Subcutaneous abdominal adipose tissue (tissue), 5 donors: ENCODE results near the gene ZNF33B.
"Not testable (repeated sequence)": the region's sequence is repeated elsewhere in the genome, so short reads cannot be mapped to it uniquely, and the experiment has no call there.

Experiments used
- H3K27ac ChIP-seq: one replicate; pipeline ENCODE4 v1.7.0; 2013; ENCODE audit warnings: low read depth, mild to moderate bottlenecking, inconsistent platforms, low read length, moderate library complexity
- H3K27me3 ChIP-seq, 5 donors: one replicate each; pipeline ENCODE4 v1.7.0; 2013; ENCODE audit warnings: low read length in 5 of 5, inconsistent platforms in 1 of 5; ENCODE audit not compliant: control insufficient read depth in 5 of 5, insufficient read depth in 4 of 5
- H3K36me3 ChIP-seq, 5 donors: one replicate each; pipeline ENCODE4 v1.7.0; 2013; ENCODE audit warnings: low read length in 5 of 5; ENCODE audit not compliant: control insufficient read depth in 5 of 5, insufficient read depth in 5 of 5
- H3K4me1 ChIP-seq, 5 donors: one replicate each; pipeline ENCODE4 v1.7.0; 2013; ENCODE audit warnings: low read length in 5 of 5, mild to moderate bottlenecking in 3 of 5, moderate library complexity in 1 of 5; ENCODE audit not compliant: control insufficient read depth in 5 of 5, insufficient read depth in 5 of 5
- H3K4me3 ChIP-seq, 5 donors: one replicate each; pipeline ENCODE4 v1.7.0; 2013; ENCODE audit warnings: low read length in 5 of 5, low read depth in 1 of 5
- H3K9ac ChIP-seq, 5 donors: one replicate each; pipeline ENCODE4 v1.7.0; 2013; ENCODE audit warnings: low read length in 5 of 5, mild to moderate bottlenecking in 4 of 5, moderate library complexity in 3 of 5
- H3K9me3 ChIP-seq, 5 donors: one replicate each; pipeline ENCODE4 v1.7.0; 2013; ENCODE audit warnings: low read length in 5 of 5; ENCODE audit not compliant: control insufficient read depth in 5 of 5
- donor health status: healthy.
- donor health status: healthy.
- donor health status: healthy.
- donor health status: healthy.
- donor health status: healthy.

ZNF33B gene

DNA sequence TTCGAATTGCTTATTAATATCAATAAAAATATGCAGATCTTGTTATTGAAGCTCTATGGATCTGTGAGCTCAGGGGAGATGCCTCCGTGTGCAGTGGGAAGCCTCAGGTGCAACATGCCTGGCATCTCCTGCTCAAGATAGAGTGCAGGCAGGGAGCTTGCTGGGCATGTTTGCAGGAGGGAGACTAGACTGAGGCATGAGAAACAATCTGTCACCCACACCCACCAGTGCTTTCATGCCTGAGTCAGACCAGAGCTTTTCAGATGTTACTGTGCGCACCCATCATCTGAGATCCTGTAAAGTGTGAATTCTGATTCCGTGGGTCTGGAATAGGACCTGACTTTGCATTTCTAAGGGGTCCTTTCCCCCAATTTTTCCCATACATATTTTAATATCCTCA lies 62.0 kb downstream of the ZNF33B start:
- Histone ChIP-seq H3K4me1 (no peaks in the 10 kb centered on the region), H3K9me3 (peaks cover 0 to 3% (median 0%) of the 10 kb centered on the region in 5 donors), H3K27me3 (peaks cover 0 to 5% (median 0%) of the 10 kb centered on the region in 5 donors), H3K4me3 (no peak overlapping the region), H3K9ac (no peak overlapping the region), H3K36me3 (no peaks in the 10 kb centered on the region), H3K27ac (no peak overlapping the region)

DNA sequence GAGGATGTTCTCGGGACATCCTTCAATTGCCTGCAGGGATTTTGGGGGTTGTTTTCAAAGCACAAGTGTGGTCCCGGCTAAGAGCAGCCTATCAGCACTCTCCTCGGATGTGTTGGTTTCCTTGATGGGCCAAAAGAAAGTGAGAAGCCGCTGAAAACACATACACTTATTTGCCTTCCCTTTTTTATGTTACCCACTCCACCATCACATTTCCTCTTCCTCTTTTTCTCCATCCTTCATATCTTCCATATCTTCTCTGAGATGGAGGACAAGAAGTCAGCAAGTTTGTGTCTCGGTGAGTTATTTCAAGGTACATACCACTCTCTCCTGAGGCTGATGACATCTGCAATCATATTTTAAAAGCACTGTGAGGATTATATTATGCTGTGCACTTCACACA lies 64.0 kb downstream of the ZNF33B start:
- peaks cover 0 to 5% (median 0%) of the 10 kb centered on the region in 5 donors for H3K27me3 ChIP-seq
- peaks cover 0 to 4% (median 0%) of the 10 kb centered on the region in 5 donors for H3K9me3 ChIP-seq
- no peaks in the 10 kb centered on the region for H3K4me1 ChIP-seq
- no peak overlapping the region for H3K27ac ChIP-seq
- no peak overlapping the region for H3K4me3 ChIP-seq
- no peak overlapping the region for H3K9ac ChIP-seq
- H3K36me3 ChIP-seq = no peaks in the 10 kb centered on the region

DNA sequence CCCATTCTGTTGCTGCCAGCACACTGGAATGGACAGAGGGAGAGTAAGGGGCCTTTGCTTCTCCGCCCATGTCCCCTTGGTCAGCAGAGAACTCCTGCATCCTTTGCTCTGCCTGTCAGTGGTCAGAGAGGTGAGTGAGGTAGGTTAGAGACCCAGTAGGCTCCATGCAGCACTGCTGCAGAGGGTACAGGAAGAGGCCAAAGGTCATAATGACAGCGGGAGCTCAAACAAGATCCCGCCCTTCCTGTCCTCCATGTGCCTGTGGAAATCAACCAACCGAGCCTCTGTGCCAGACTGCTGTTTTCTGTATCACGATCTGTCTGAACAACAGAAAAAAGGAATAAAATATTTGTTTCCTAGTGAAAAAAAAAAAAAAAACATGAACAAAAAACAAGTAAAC lies 81.4 kb downstream of the ZNF33B start:
- Histone ChIP-seq H3K27me3 (peaks cover 0 to 2% (median 0%) of the 10 kb centered on the region in 5 donors), H3K4me1 (peaks cover 2 to 12% (median 10%) of the 10 kb centered on the region in 5 donors), H3K9me3 (no peaks in the 10 kb centered on the region), H3K36me3 (no peaks in the 10 kb centered on the region), H3K4me3 (no peak overlapping the region), H3K27ac (no peak overlapping the region), H3K9ac (no peak overlapping the region)

DNA sequence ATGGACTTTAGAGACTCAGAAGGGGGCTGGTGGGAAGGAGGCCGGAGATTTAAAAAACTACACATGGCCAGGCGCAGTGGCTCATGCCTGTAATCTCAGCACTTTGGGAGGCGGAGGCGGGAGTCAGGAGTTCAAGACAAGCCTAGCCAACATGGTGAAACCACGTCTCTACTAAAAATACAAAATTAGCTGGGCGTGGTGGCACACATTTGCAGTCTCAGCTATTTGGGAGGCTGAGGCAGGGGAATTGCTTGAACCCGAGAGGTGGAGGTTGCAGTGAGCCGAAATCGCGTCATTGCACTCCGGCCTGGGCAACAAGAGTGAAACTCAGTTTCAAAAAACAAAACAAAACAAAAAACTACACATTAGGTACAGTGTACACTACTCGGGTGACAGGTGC lies 84.8 kb downstream of the ZNF33B start:
- Histone ChIP-seq H3K4me3 (peak overlapping the region in 4 of 5 donors; percentile 79 to 98 (median 94)), H3K9ac (peak overlapping the region in 2 of 5 donors; percentile 52 to 92), H3K4me1 (peaks cover 5 to 21% (median 18%) of the 10 kb centered on the region in 5 donors)
- not testable (repeated sequence) for H3K36me3 ChIP-seq, H3K9me3 ChIP-seq, H3K27ac ChIP-seq, H3K27me3 ChIP-seq

DNA sequence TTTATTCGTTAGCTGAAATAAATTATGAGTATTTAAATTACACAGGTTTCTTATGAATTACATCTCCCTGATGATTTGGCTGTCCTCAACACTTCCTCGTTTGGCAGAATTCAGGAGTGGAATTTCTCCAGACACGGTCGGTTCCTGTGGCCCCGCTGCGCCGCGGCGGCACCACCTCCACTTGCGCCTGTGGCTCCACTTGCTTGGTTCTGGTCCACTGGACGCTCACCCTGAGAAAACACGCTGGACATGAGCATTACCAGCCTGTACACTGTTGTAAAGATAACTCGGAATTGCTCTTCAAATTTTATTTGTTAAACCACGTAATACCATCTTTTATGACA lies 85.3 kb downstream of the ZNF33B start:
- H3K4me1 ChIP-seq = peaks cover 5 to 21% (median 18%) of the 10 kb centered on the region in 5 donors
- no peaks in the 10 kb centered on the region for H3K27me3 ChIP-seq
- peaks cover 0 to 3% (median 0%) of the 10 kb centered on the region in 5 donors for H3K36me3 ChIP-seq
- peak overlapping the region; percentile 79 to 98 (median 94) for H3K4me3 ChIP-seq
- H3K9ac ChIP-seq = peak overlapping the region; percentile 52 to 97 (median 79)
- peak overlapping the region; percentile 18 for H3K27ac ChIP-seq
- H3K9me3 ChIP-seq = no peaks in the 10 kb centered on the region

DNA sequence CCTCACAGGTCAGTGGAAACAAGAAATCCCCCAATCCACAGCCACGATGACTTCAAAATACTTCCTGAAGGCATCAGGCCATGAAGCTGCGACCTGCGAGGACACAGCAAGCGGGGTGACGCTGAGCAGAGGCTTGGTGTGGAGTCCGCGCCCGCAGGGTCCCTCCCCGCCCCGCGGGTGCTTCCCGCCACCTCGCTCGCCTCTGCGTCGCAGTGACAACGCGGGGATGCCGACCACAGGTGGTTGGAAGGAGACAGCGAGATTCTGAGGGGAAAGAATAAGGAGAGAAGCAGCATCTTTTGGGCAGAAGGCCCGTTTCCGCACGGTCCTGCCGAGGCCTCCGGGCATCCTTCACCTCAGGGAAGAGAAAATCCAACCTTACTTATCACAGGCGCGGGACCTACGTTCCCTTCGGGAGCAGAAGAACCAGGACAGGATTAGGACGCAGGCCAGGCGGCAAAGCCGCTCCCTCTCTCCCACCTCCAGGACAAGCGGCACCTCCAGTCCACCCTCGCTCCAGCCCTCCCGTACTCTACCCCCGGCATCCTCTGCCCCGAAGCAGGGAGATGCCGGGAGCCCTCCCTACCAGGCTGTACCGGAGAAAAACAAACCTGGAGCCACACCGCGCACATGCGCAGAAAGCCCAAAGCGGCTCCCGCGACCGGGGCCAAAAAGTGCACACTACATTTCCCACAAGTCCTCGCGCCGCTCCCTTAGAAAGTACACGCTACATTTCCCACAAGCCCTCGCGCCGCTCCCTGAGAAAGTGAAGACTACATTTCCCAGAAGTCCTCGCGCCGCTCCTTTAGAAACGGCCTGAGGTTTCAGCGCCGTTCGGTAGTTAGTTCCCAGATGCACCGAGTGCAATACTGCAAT lies 85.9 kb downstream of the ZNF33B start:
- H3K27ac ChIP-seq = peak overlapping the region; percentile 18
- peaks cover 0 to 3% (median 0%) of the 10 kb centered on the region in 5 donors for H3K9me3 ChIP-seq
- H3K36me3 ChIP-seq = peaks cover 0 to 3% (median 0%) of the 10 kb centered on the region in 5 donors
- peaks cover 5 to 21% (median 18%) of the 10 kb centered on the region in 5 donors for H3K4me1 ChIP-seq
- H3K4me3 ChIP-seq = peak overlapping the region; percentile 81 to 98 (median 94)
- H3K9ac ChIP-seq = peak overlapping the region; percentile 79 to 97 (median 87)
- H3K27me3 ChIP-seq = no peaks in the 10 kb centered on the region

DNA sequence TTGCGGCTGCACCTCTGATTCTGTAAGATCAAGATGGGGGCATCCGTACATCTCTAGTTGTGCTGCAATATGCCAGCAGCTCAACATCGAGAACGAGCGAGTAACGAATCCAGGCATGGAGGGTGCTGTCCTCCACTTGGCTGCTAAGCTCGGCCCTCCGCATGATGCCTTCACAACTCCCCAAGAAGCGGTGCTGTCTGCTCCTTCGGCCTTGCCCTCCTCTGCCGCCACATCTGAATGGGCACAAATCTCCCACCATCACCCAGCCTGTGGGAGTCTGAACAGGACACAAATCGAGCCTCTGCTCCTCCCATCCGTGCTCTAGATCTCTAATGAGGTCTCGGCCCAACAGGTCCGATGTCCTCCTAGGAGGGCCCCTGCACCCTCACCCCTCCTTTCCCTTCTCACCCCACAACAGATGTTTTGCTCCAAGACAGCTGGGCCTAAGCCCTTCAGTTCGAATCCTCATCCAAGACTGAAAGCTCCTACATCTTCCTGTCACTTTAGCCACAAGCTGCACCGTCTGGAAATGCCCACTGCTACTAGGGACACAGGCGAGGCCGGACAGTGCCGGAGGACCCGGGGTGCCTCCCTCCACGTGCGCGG lies 86.7 kb downstream of the ZNF33B start:
- Histone ChIP-seq H3K9me3 (peaks cover 0 to 4% (median 0%) of the 10 kb centered on the region in 5 donors), H3K9ac (peak overlapping the region; percentile 79 to 97 (median 87)), H3K36me3 (peaks cover 0 to 5% (median 0%) of the 10 kb centered on the region in 5 donors), H3K4me3 (peak overlapping the region; percentile 81 to 98 (median 94)), H3K27ac (no peak overlapping the region), H3K27me3 (no peaks in the 10 kb centered on the region), H3K4me1 (peaks cover 5 to 21% (median 18%) of the 10 kb centered on the region in 5 donors)

DNA sequence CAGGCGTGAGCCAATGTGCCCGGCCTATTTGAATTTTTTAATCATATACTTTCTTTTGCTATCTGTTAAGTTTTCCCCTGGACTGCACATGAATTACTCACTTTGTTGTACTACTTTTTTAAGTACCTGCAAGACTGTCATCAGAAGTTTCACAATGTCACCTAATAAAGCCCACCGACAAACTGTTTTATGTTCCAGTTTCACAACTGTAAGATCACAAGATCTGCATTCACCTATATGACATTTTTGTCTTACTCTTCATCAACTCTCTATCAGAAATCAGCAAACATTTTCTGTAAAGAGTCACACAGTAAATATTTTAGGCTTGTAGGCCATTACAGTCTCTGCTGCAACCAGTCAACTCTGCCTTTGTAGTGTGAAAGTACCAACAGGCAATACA lies 88.5 kb downstream of the ZNF33B start:
- no peak overlapping the region for H3K27ac ChIP-seq

DNA sequence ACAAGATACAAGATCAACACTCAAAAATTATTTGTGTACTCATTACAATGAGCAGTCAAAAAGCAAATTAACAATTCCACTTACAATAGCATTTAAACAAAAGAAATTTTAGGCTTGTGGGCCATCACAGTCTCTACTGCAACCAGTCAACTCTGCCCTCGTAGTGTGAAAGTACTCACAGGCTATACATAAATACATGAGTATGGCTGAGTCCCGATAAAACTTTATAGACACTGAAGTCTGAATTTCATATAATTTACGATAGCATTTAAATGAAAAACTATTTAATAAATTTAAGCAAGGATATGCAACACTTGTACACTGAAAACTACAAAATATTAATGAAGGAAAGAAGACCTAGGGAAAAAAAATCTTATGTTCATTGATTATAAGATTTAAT lies 90.1 kb downstream of the ZNF33B start:
- H3K9ac ChIP-seq = no peak overlapping the region
- H3K27ac ChIP-seq = no peak overlapping the region
- peaks cover 10 to 21% (median 17%) of the 10 kb centered on the region in 5 donors for H3K9me3 ChIP-seq
- H3K27me3 ChIP-seq = no peaks in the 10 kb centered on the region
- H3K4me1 ChIP-seq = peaks cover 5 to 18% (median 14%) of the 10 kb centered on the region in 5 donors
- H3K4me3 ChIP-seq = no peak overlapping the region
- peaks cover 0 to 8% (median 0%) of the 10 kb centered on the region in 5 donors for H3K36me3 ChIP-seq

More for the DNA sequence above, 88.5 kb downstream of the ZNF33B start:
- Histone ChIP-seq H3K4me1 (peaks cover 5 to 21% (median 18%) of the 10 kb centered on the region in 5 donors), H3K9me3 (peaks cover 4 to 14% (median 5%) of the 10 kb centered on the region in 5 donors), H3K27me3 (no peaks in the 10 kb centered on the region), H3K4me3 (no peak overlapping the region), H3K9ac (no peak overlapping the region), H3K36me3 (peaks cover 0 to 5% (median 0%) of the 10 kb centered on the region in 5 donors)

DNA sequence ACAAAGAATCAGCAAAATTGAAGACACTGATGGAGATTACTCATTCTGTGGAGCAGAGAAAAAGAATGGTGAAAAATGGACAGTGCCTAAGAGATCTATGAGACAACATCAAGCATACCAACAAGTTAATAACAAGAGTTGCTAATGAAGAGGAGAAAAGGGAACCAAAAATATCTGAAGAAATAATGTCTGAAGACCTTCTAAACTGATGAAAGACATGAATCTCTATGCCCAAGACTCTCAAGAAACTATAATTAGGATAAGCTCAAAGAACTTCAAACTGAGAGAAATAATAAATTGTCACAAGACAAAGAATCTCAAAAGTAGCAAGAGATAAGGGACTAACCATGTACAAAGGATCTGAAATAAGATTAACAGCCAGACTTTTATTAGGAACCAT lies 93.4 kb downstream of the ZNF33B start:
- Histone ChIP-seq H3K9me3 (peaks cover 13 to 36% (median 25%) of the 10 kb centered on the region in 5 donors), H3K4me3 (peak overlapping the region in 1 of 5 donors; percentile 15)

More for the DNA sequence above, 93.4 kb downstream of the ZNF33B start:
- H3K36me3 ChIP-seq = peaks cover 0 to 7% (median under 1%) of the 10 kb centered on the region in 5 donors
- no peaks in the 10 kb centered on the region for H3K27me3 ChIP-seq
- no peaks in the 10 kb centered on the region for H3K4me1 ChIP-seq
- no peak overlapping the region for H3K27ac ChIP-seq
- no peak overlapping the region for H3K9ac ChIP-seq
